CD14-positive monocyte (primary cell): ENCODE results near the gene UBE2D4. TPM values are rescaled to one million over a fixed set of nuclear protein-coding genes. Genes with fewer than 3 reads are reported as not detected.

Experiments used
- DNase-seq, 3 donors: peaks; one replicate each; pipeline ENCODE4 v3.0.0-alpha.2; 2011 to 2022
- H2AFZ ChIP-seq: 2 replicates; pipeline ENCODE4 v1.6.0; 2012; ENCODE audit warnings: mild to moderate bottlenecking, low read depth, low read length, inconsistent platforms; ENCODE audit not compliant: insufficient read depth, poor library complexity, severe bottlenecking
- H3K27ac ChIP-seq, 2 donors: 1 replicate in 1 of 2; 2 replicates in 1 of 2; pipeline ENCODE4 v1.5.1; 2012 to 2013; ENCODE audit warnings: low read length in 2 of 2, control low read depth in 1 of 2, inconsistent platforms in 1 of 2, low read depth in 1 of 2, mild to moderate bottlenecking in 1 of 2
- H3K27me3 ChIP-seq, 2 donors: one replicate each; pipeline versions ENCODE4 v1.6.0 to v1.6.1; 2011 to 2013; ENCODE audit warnings: low read length in 2 of 2; ENCODE audit not compliant: control insufficient read depth in 2 of 2, insufficient read depth in 2 of 2
- H3K36me3 ChIP-seq, 2 donors: replicated peaks in 1 of 2; 1 replicate in 1 of 2; 2 replicates in 1 of 2; pipeline versions ENCODE4 v1.5.1 to v1.6.1; 2012 to 2013; ENCODE audit warnings: low read length in 2 of 2, control low read depth in 1 of 2, inconsistent platforms in 1 of 2, mild to moderate bottlenecking in 1 of 2; ENCODE audit not compliant: insufficient read depth in 2 of 2, control insufficient read depth in 1 of 2
- H3K4me1 ChIP-seq, 2 donors: 1 replicate in 1 of 2; 2 replicates in 1 of 2; pipeline versions ENCODE4 v1.5.1 to v1.6.1; 2012 to 2013; ENCODE audit warnings: low read length in 2 of 2, control low read depth in 1 of 2, inconsistent platforms in 1 of 2, mild to moderate bottlenecking in 1 of 2, moderate library complexity in 1 of 2; ENCODE audit not compliant: insufficient read depth in 2 of 2, control insufficient read depth in 1 of 2
- H3K4me2 ChIP-seq: replicated peaks from 2 replicates; pipeline ENCODE3; 2012; ENCODE audit warnings: low read length, moderate library complexity, mild to moderate bottlenecking; ENCODE audit not compliant: poor library complexity, severe bottlenecking; ENCODE audit errors: extremely low read depth
- H3K4me3 ChIP-seq, 3 experiments: fragments of 200-600 bp in 1 of 3; sonication (generic) in 1 of 3; replicated peaks in 1 of 3; 1 replicate in 2 of 3; 2 replicates in 1 of 3; pipeline ENCODE4 v1.5.1; 2011 to 2013; ENCODE audit warnings: low read length in 3 of 3, mild to moderate bottlenecking in 3 of 3, control low read depth in 2 of 3, low read depth in 2 of 3, inconsistent platforms in 1 of 3, moderate library complexity in 1 of 3
- H3K79me2 ChIP-seq: 2 replicates; pipeline ENCODE4 v1.6.0; 2012; ENCODE audit warnings: mild to moderate bottlenecking, control low read depth, inconsistent platforms, low read length, moderate library complexity; ENCODE audit not compliant: insufficient read depth
- H3K9ac ChIP-seq: 2 replicates; pipeline ENCODE4 v1.6.0; 2017; ENCODE audit warnings: low read length, mild to moderate bottlenecking; ENCODE audit not compliant: insufficient read depth, poor library complexity, severe bottlenecking
- H3K9me3 ChIP-seq, 2 donors: replicated peaks in 1 of 2; 1 replicate in 1 of 2; 2 replicates in 1 of 2; pipeline versions ENCODE4 v1.5.1 to v1.6.1; 2012 to 2013; ENCODE audit warnings: low read length in 2 of 2, control low read depth in 1 of 2; ENCODE audit not compliant: control insufficient read depth in 1 of 2, insufficient read depth in 1 of 2
- H4K20me1 ChIP-seq: 2 replicates; pipeline ENCODE4 v1.6.0; 2012; ENCODE audit warnings: mild to moderate bottlenecking, low read length, control low read depth, moderate library complexity; ENCODE audit not compliant: insufficient read depth
- H3K27ac Mint-ChIP-seq, 7 donors: one replicate each; pipeline ENCODE4 v1.8.0; 2020; ENCODE audit warnings: mild to moderate bottlenecking in 7 of 7, mixed read lengths in 7 of 7, moderate library complexity in 6 of 7, inconsistent platforms in 2 of 7
- H3K27me3 Mint-ChIP-seq, 3 donors: one replicate each; pipeline ENCODE4 v1.8.0; 2021 to 2022; ENCODE audit warnings: low read depth in 3 of 3, mild to moderate bottlenecking in 3 of 3, mixed read lengths in 3 of 3, moderate library complexity in 3 of 3, inconsistent platforms in 1 of 3
- H3K36me3 Mint-ChIP-seq, 2 donors: one replicate each; pipeline ENCODE4 v1.8.0; 2020; ENCODE audit warnings: mixed read lengths in 2 of 2, inconsistent platforms in 1 of 2, mild to moderate bottlenecking in 1 of 2
- H3K4me1 Mint-ChIP-seq: one replicate; pipeline ENCODE4 v1.8.0; 2020; ENCODE audit warnings: mild to moderate bottlenecking, mixed read lengths
- H3K4me3 Mint-ChIP-seq, 2 donors: one replicate each; pipeline ENCODE4 v1.8.0; 2020; ENCODE audit warnings: mild to moderate bottlenecking in 2 of 2, mixed read lengths in 2 of 2, moderate library complexity in 1 of 2
- H3K9me3 Mint-ChIP-seq, 7 donors: one replicate each; pipeline ENCODE4 v1.8.0; 2020 to 2022; ENCODE audit warnings: mixed read lengths in 7 of 7, mild to moderate bottlenecking in 6 of 7, moderate library complexity in 6 of 7, inconsistent platforms in 2 of 7
- WGBS: methylation state at CpG from one replicate; pipeline ENCODE4 v1.1.5; 2013; ENCODE audit warnings: missing lambda C conversion rate; ENCODE audit not compliant: insufficient coverage; 5-methylcytosine and 5-hydroxymethylcytosine counted together
- intact Hi-C, 2 donors: fragments of 100-400 bp; cut with micrococcal nuclease; formaldehyde crosslinking; loops; one replicate each; pipeline versions ENCODE4 v1.15.0 to v1.15.1; 2023
- polyA plus RNA-seq, 3 donors: library from polyadenylated mRNA; depleted of rRNA in 1 of 3; unstranded in 2 of 3; stranded (reverse) in 1 of 3; fragments of 300-500 nt in 2 of 3; fragments of >200 nt in 1 of 3; fragmentation: Illumina TruSeq in 2 of 3; gene quantifications; 1 replicate in 2 of 3; 2 replicates in 1 of 3; pipeline ENCODE4 v1.2.3, GENCODE V29; 2012 to 2021
- TF ChIP-seq, protein P1 (sequence below): fragments of 200-600 bp; IDR thresholded peaks from one replicate; pipeline ENCODE4 v1.8.0; 2022; ENCODE audit warnings: antibody characterized with exemption, mild to moderate bottlenecking

The UBE2D4 gene
- polyA plus RNA-seq, 3 donors: 8.2 to 10.9 (median 8.8) TPM

DNA sequence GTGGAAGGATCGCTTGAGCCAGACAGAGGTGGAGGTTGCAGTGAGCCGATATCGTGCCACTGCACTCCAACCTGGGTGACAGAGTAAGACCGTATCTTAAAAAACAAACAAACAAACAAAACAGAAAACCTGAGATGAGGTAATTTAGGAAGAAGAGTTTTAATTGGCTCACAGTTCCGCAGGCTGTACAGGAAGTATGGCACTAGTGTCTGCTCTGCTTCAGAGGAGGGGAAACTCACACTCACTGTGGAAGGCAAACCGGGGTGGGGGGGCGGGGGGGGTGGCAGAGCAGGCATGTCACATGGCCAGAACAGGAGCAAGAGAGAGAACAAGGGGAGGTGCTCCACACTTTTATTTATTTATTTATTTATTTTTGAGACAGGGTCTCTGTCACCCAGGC lies 5.1 kb downstream of the UBE2D4 start:
- no peak for DNase-seq
- no peak overlapping the region for H3K27ac ChIP-seq
- WGBS: 29% methylated on average over 1 of the region's 7 CpGs
- no peaks in the 10 kb centered on the region for H3K27me3 ChIP-seq
- H3K79me2 ChIP-seq: no peaks in the 10 kb centered on the region
- H4K20me1 ChIP-seq: no peaks in the 10 kb centered on the region
- no peaks in the 10 kb centered on the region for H3K36me3 ChIP-seq
- Mint-ChIP-seq H3K9me3 (peaks cover 0 to 1% (median 0%) of the 10 kb centered on the region in 7 donors), H3K4me3 (no peak overlapping the region), H3K36me3 (peaks cover 0 to 2% of the 10 kb centered on the region in 2 donors), H3K27me3 (peaks cover 0 to 5% (median 0%) of the 10 kb centered on the region in 3 donors), H3K27ac (no peak overlapping the region), H3K4me1 (peaks cover 8% of the 10 kb centered on the region)
- TF ChIP-seq, protein P1, sequence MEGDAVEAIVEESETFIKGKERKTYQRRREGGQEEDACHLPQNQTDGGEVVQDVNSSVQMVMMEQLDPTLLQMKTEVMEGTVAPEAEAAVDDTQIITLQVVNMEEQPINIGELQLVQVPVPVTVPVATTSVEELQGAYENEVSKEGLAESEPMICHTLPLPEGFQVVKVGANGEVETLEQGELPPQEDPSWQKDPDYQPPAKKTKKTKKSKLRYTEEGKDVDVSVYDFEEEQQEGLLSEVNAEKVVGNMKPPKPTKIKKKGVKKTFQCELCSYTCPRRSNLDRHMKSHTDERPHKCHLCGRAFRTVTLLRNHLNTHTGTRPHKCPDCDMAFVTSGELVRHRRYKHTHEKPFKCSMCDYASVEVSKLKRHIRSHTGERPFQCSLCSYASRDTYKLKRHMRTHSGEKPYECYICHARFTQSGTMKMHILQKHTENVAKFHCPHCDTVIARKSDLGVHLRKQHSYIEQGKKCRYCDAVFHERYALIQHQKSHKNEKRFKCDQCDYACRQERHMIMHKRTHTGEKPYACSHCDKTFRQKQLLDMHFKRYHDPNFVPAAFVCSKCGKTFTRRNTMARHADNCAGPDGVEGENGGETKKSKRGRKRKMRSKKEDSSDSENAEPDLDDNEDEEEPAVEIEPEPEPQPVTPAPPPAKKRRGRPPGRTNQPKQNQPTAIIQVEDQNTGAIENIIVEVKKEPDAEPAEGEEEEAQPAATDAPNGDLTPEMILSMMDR: no peak
- no peaks in the 10 kb centered on the region for H3K9me3 ChIP-seq
- H3K4me1 ChIP-seq: peaks cover 8 to 11% of the 10 kb centered on the region in 2 donors
- H3K4me3 ChIP-seq: no peak overlapping the region
- H2AFZ ChIP-seq: no peak overlapping the region
- intact Hi-C loops: no loop called here
- no peak overlapping the region for H3K4me2 ChIP-seq
- no peak overlapping the region for H3K9ac ChIP-seq

DNA sequence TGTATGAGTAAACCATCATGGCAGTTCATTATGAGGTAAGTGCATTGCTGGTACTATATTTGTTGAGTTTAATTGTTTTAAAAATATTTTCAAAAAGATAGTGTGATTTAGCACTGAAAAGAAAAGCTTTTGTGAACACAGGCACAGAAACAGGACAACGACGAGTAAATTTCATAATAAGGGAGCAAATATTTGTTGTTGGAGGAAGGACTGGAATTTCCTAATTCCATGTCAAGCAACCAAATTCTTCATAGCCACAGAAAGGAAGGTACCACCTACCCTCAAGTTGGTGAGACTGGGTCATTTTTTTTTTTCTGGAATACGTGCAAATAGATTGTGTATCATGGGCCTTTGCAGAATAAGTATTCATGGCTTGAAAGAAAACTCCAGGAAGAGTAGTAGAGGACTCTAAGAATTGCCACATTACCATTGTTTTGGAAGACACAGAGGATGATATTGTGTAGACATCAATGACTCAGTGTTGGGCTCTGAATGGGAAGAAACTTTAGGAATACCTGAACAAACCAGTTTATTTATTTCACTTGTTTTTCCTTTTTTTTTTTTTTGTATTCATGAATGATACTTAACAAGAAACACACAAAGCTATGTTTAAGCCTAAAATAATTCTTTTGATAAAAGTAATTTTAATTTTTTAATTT lies 7.8 kb downstream of the UBE2D4 start:
- Histone ChIP-seq H3K27me3 (no peaks in the 10 kb centered on the region), H3K79me2 (no peaks in the 10 kb centered on the region), H2AFZ (no peak overlapping the region), H3K36me3 (no peaks in the 10 kb centered on the region), H3K4me3 (no peak overlapping the region), H4K20me1 (no peaks in the 10 kb centered on the region), H3K4me1 (no peaks in the 10 kb centered on the region), H3K27ac (no peak overlapping the region), H3K9me3 (no peaks in the 10 kb centered on the region), H3K4me2 (no peak overlapping the region), H3K9ac (no peak overlapping the region)
- Mint-ChIP-seq H3K27ac (no peak overlapping the region), H3K4me3 (no peak overlapping the region), H3K9me3 (no peaks in the 10 kb centered on the region), H3K4me1 (peaks cover 2% of the 10 kb centered on the region), H3K36me3 (peaks cover 0 to 2% of the 10 kb centered on the region in 2 donors), H3K27me3 (peaks cover 0 to 3% (median 3%) of the 10 kb centered on the region in 3 donors)
- TF ChIP-seq, protein P1: no peak
- WGBS: no CpG with 5 or more reads among the region's 3 CpGs
- intact Hi-C loops: no loop called here
- DNase-seq: no peak
